Dendritic cell treated with granulocyte-macrophage colony-stimulating factor and Interleukin-4, amounts not matched to agents 40 ng/mL and 50 ng/mL, for 4 days (primary cell): ENCODE data around the gene TPRG1.

Experiments used
- H3K27ac Mint-ChIP-seq: one replicate; pipeline ENCODE4 v1.8.0; 2022; ENCODE audit warnings: mild to moderate bottlenecking, mixed read lengths
- H3K27me3 Mint-ChIP-seq: one replicate; pipeline ENCODE4 v1.8.0; 2022; ENCODE audit warnings: mild to moderate bottlenecking, mixed read lengths
- H3K36me3 Mint-ChIP-seq: one replicate; pipeline ENCODE4 v1.8.0; 2022; ENCODE audit warnings: low read depth, mixed read lengths
- H3K4me1 Mint-ChIP-seq: one replicate; pipeline ENCODE4 v1.8.0; 2022; ENCODE audit warnings: low read depth, mixed read lengths
- H3K4me3 Mint-ChIP-seq: one replicate; pipeline ENCODE4 v1.8.0; 2022; ENCODE audit warnings: mild to moderate bottlenecking, moderate library complexity, mixed read lengths
- H3K9me3 Mint-ChIP-seq: one replicate; pipeline ENCODE4 v1.8.0; 2022; ENCODE audit warnings: mixed read lengths
- intact Hi-C: fragments of 100-400 bp; cut with micrococcal nuclease; formaldehyde crosslinking; loops from one replicate; pipeline ENCODE4 v1.15.0; 2022

TPRG1 gene, protein sequence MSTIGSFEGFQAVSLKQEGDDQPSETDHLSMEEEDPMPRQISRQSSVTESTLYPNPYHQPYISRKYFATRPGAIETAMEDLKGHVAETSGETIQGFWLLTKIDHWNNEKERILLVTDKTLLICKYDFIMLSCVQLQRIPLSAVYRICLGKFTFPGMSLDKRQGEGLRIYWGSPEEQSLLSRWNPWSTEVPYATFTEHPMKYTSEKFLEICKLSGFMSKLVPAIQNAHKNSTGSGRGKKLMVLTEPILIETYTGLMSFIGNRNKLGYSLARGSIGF

DNA sequence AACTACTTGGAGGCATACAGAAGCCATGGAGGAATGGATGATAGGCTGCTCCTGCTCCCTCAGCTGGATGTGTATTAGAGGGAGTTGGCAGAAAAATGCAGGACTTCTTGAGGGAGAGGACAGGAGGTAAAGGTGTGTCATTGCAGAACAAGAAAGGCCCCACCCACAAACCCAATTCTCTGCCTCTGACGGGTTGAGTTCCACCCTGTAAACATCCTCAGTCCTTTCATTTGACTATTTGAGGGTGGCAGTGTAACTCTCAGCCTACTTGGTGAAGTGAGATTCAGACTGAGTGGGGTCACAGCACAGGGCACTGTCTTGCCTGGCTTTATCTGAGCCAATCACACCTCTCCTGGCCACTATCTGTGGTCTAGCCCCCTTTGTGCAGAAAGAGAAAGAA lies at the start of gene TPRG1:
TSS of gene TPRG1 (plus strand) at position 265 of the 400 bp plus-strand sequence. CDS start 35,414 bp downstream, outside the sequence.
- no peaks in the 10 kb centered on the region for H3K27me3 Mint-ChIP-seq
- no peaks in the 10 kb centered on the region for H3K4me1 Mint-ChIP-seq
- intact Hi-C loops = no loop called here
- no peaks in the 10 kb centered on the region for H3K9me3 Mint-ChIP-seq
- H3K4me3 Mint-ChIP-seq = no peak within 1 kb of the TSS
- no peak within 1 kb of the TSS for H3K27ac Mint-ChIP-seq
- H3K36me3 Mint-ChIP-seq = no peaks in the 10 kb centered on the region

- H3K4me3 Mint-ChIP-seq = no peak overlapping the region
Measured at GRCh38 chr3:189122110-189122509, 49.7 kb upstream of the TPRG1 start.

GRCh38 chr3:189122526-189123205 lies 49.1 kb upstream of the TPRG1 start:
- Mint-ChIP-seq H3K4me1 (no peaks in the 10 kb centered on the region), H3K27me3 (no peaks in the 10 kb centered on the region), H3K27ac (no peak overlapping the region), H3K36me3 (no peaks in the 10 kb centered on the region), H3K4me3 (no peak overlapping the region), H3K9me3 (peaks cover 27% of the 10 kb centered on the region)
- intact Hi-C loops = no loop called here

More at GRCh38 chr3:189122110-189122509, 49.7 kb upstream of the TPRG1 start:
- Mint-ChIP-seq H3K36me3 (no peaks in the 10 kb centered on the region), H3K27me3 (no peaks in the 10 kb centered on the region), H3K4me1 (no peaks in the 10 kb centered on the region), H3K9me3 (peaks cover 28% of the 10 kb centered on the region), H3K27ac (no peak overlapping the region)
- intact Hi-C loops = no loop called here

GRCh38 chr3:189123595-189124387 lies 48.0 kb upstream of the TPRG1 start:
- no peaks in the 10 kb centered on the region for H3K27me3 Mint-ChIP-seq
- no peaks in the 10 kb centered on the region for H3K4me1 Mint-ChIP-seq
- H3K4me3 Mint-ChIP-seq = no peak overlapping the region
- H3K36me3 Mint-ChIP-seq = no peaks in the 10 kb centered on the region
- intact Hi-C loops = no loop called here
- H3K27ac Mint-ChIP-seq = no peak overlapping the region
- peaks cover 16% of the 10 kb centered on the region for H3K9me3 Mint-ChIP-seq

GRCh38 chr3:189132231-189132671 lies 39.5 kb upstream of the TPRG1 start:
- Mint-ChIP-seq H3K27ac (peak overlapping the region; percentile 1), H3K27me3 (no peaks in the 10 kb centered on the region), H3K9me3 (peaks cover 9% of the 10 kb centered on the region), H3K4me3 (no peak overlapping the region), H3K4me1 (peaks cover 20% of the 10 kb centered on the region), H3K36me3 (no peaks in the 10 kb centered on the region)
- intact Hi-C loops = no loop called here

DNA sequence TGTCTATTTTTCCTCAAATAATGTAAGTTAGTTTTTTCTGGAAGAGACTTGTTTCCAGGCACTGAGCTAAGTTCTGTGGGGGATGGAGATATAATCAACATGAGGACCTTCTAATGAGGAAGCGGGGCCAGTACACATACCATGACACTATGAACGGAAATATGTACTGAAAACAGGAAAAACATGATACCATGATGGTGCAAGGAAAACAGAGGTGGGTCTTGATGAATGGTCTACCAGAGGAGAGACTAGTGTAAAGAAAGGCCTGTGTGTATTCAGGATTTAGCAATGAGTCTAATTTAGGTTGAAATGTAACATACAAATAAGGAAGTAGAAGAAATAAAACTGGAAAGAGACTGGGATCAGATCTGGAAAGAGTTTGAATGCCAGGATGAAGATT lies 38.9 kb upstream of the TPRG1 start:
- Mint-ChIP-seq H3K4me1 (peaks cover 24% of the 10 kb centered on the region), H3K4me3 (no peak overlapping the region), H3K9me3 (peaks cover 9% of the 10 kb centered on the region), H3K27ac (peak overlapping the region; percentile 1), H3K36me3 (no peaks in the 10 kb centered on the region), H3K27me3 (no peaks in the 10 kb centered on the region)
- intact Hi-C loops = no loop called here

GRCh38 chr3:189133768-189134167 lies 38.0 kb upstream of the TPRG1 start:
- intact Hi-C loops = no loop called here

GRCh38 chr3:189137416-189137815 lies 34.4 kb upstream of the TPRG1 start:
- no peaks in the 10 kb centered on the region for H3K27me3 Mint-ChIP-seq
- no peak overlapping the region for H3K27ac Mint-ChIP-seq

More at GRCh38 chr3:189133768-189134167, 38.0 kb upstream of the TPRG1 start:
- H3K27ac Mint-ChIP-seq = no peak overlapping the region
- H3K27me3 Mint-ChIP-seq = no peaks in the 10 kb centered on the region
- peaks cover 28% of the 10 kb centered on the region for H3K4me1 Mint-ChIP-seq
- no peaks in the 10 kb centered on the region for H3K36me3 Mint-ChIP-seq
- H3K9me3 Mint-ChIP-seq = peaks cover 9% of the 10 kb centered on the region
- no peak overlapping the region for H3K4me3 Mint-ChIP-seq

DNA sequence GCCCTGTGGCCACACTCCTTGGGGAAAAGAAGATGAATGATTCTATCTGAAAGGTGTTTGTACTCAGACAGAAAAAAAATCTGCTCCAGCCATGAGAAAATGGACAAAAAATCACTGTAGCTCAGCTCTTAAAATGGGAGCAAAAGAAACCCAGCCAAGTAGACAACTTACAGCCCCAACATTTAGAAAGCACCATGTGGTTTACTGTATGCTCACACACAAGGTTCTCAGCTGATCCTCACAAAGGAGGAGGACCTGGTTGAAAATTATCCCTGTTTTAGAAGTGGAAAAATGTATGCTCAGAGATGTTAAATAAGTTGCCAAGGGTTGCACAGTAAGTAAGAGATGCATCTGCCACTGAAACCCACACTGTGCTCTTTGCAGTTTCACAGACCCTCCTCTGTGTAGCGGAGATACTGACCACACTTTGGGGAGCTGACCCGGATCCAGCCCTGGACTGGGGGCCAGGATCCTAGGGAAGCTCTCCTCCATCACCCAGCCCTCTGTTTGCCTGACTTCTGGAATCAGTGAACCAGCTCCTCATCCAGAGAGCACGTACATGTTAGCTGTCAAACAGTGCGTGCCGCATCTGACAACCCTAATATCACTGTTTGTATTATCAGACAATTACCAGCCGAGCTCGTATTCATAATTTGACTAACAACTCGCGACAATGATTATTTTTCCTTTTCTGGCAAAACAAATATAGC lies 32.7 kb upstream of the TPRG1 start:
- no peak overlapping the region for H3K27ac Mint-ChIP-seq
- no peaks in the 10 kb centered on the region for H3K9me3 Mint-ChIP-seq
- H3K27me3 Mint-ChIP-seq = no peaks in the 10 kb centered on the region
- intact Hi-C loops = no loop called here
- peaks cover 18% of the 10 kb centered on the region for H3K4me1 Mint-ChIP-seq
- H3K36me3 Mint-ChIP-seq = no peaks in the 10 kb centered on the region
- H3K4me3 Mint-ChIP-seq = no peak overlapping the region

More at GRCh38 chr3:189137416-189137815, 34.4 kb upstream of the TPRG1 start:
- H3K4me3 Mint-ChIP-seq = no peak overlapping the region
- peaks cover 18% of the 10 kb centered on the region for H3K4me1 Mint-ChIP-seq
- intact Hi-C loops = no loop called here
- no peaks in the 10 kb centered on the region for H3K36me3 Mint-ChIP-seq
- H3K9me3 Mint-ChIP-seq = peaks cover 9% of the 10 kb centered on the region

GRCh38 chr3:189139611-189139940 lies 32.2 kb upstream of the TPRG1 start:
- Mint-ChIP-seq H3K4me3 (no peak overlapping the region), H3K27me3 (no peaks in the 10 kb centered on the region), H3K27ac (no peak overlapping the region), H3K9me3 (no peaks in the 10 kb centered on the region), H3K4me1 (peaks cover 23% of the 10 kb centered on the region), H3K36me3 (no peaks in the 10 kb centered on the region)
- intact Hi-C loops = no loop called here

GRCh38 chr3:189142527-189142926 lies 29.2 kb upstream of the TPRG1 start:
- Mint-ChIP-seq H3K9me3 (no peaks in the 10 kb centered on the region), H3K4me3 (no peak overlapping the region), H3K4me1 (peaks cover 25% of the 10 kb centered on the region), H3K27me3 (peaks cover 4% of the 10 kb centered on the region), H3K36me3 (no peaks in the 10 kb centered on the region), H3K27ac (no peak overlapping the region)
- intact Hi-C loops = no loop called here

DNA sequence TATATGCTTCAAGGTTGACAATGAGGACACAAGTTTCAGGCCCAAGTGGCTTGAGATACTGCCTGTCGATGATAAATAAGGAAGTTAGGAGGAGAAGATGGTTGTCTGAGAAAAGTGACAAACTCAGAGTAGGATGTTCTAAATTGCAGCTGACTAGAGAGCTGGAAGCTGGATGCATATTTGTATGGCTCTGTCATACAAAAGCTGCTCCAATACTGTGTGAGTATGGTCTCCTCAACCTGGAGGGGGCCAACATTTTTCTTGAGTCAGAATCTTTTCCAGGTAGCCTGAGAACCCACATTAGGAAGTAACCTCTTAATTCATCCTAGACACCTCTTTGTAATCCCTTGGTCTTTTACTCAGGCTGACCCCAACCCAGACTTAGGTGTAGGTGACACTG lies 28.4 kb upstream of the TPRG1 start:
- Mint-ChIP-seq H3K4me1 (peaks cover 18% of the 10 kb centered on the region), H3K9me3 (no peaks in the 10 kb centered on the region), H3K27me3 (peaks cover 4% of the 10 kb centered on the region), H3K36me3 (no peaks in the 10 kb centered on the region), H3K4me3 (no peak overlapping the region), H3K27ac (no peak overlapping the region)
- intact Hi-C loops = no loop called here

DNA sequence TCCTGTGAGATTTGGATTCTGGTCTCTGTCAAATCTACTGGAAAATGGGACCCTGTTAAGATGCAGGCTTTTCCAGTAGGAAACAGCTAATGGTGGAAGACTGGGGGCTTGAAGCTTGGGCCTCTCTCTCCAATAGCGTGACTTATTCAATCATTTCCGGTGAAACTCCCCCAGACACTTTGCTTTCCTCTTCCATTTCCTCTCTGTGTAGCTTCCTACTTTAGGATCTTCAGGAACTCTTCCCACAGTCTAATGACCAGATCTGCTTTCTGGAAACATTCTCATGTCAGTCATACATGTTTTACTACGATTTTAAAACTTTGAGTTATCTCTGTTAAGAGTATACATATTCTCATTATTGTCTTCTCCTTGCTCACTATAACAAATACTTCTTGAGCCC lies 28.0 kb upstream of the TPRG1 start:
- Mint-ChIP-seq H3K9me3 (no peaks in the 10 kb centered on the region), H3K27ac (no peak overlapping the region), H3K27me3 (peaks cover 4% of the 10 kb centered on the region), H3K4me1 (peaks cover 18% of the 10 kb centered on the region), H3K4me3 (no peak overlapping the region), H3K36me3 (no peaks in the 10 kb centered on the region)
- intact Hi-C loops = no loop called here
